Posterior vena cava (tissue), 2 donors: ENCODE results near the gene APC2. TPM values are rescaled to one million over a fixed set of nuclear protein-coding genes. Genes with fewer than 3 reads are reported as not detected.
A peak's percentile ranks its signal among the peaks of the same experiment; 100 is the strongest.
"Not testable (repeated sequence)": the region's sequence is repeated elsewhere in the genome, so short reads cannot be mapped to it uniquely, and the experiment has no call there.

Experiments used
- DNase-seq: peaks from one replicate; pipeline ENCODE4 v3.0.0-alpha.2; 2020; ENCODE audit warnings: low spot score
- intact Hi-C, 2 donors: fragments of 100-400 bp; cut with DNase I; formaldehyde crosslinking; loops; one replicate each; pipeline versions ENCODE4 v1.14.1 to v1.14.2; 2022 to 2023
- total RNA-seq, 2 donors: library from RNA; stranded (reverse); fragmentation: NEBNext Ultra II Directional; extraction: Animal tissue kit (Norgen Biotek cat#: 25700); gene quantifications; one replicate each; pipeline ENCODE4 v1.2.1, GENCODE V29; 2021
- donor health status: DM: yes; HTN: yes; CAD: no.
- donor health status: DM: yes; HTN: yes; CAD: no.

Gene APC2
- total RNA-seq, 2 donors from 2014 or later: 0.05 to 0.10 TPM

- intact Hi-C loops, DNase-seq: not testable (repeated sequence)
These were observed 10.2 kb upstream of the APC2 start for GRCh38 chr19:1439525-1440417.

DNA sequence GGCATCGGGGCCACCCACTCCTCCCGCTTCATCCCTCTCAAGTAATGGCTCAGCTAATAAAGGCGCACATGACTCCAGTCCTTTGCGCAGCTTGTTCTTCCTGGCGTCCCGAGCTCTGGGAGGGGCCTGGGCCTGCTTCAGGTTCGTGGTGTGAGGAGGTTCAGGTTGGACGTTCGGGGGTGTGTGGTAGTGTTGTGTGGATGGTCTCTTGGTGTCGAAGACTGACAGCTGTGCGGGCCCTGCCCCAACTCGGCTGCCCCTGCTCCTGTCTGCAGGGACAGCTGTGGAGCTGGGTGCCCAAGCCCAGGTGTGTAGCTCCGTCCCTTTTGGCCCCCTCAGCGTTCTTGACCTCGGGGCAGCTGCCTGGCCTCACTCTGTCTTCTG lies 9.5 kb upstream of the APC2 start:
- DNase-seq: no peak
- intact Hi-C loops: no loop called here

DNA sequence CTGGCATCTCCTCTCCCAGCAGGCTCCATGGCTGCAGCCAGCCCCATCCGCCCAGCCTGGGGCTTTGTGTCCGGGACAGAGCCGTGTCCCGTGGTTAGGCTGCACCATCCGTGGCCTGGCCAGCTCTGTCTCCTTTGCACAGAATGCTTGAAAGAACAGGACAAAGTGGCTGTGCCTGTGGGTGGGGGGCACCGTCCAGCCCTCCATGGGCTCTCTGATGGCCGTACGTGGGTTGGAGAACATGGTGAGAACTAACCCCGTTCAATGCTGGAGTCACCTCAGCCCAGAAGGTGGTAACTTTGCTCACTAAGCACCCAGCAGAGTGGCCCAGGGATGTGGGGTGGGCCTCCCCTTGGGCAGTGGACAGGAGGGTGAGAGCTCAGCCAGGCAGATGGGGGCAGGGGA lies 8.9 kb upstream of the APC2 start:
- DNase-seq: no peak
- intact Hi-C loops: no loop called here

DNA sequence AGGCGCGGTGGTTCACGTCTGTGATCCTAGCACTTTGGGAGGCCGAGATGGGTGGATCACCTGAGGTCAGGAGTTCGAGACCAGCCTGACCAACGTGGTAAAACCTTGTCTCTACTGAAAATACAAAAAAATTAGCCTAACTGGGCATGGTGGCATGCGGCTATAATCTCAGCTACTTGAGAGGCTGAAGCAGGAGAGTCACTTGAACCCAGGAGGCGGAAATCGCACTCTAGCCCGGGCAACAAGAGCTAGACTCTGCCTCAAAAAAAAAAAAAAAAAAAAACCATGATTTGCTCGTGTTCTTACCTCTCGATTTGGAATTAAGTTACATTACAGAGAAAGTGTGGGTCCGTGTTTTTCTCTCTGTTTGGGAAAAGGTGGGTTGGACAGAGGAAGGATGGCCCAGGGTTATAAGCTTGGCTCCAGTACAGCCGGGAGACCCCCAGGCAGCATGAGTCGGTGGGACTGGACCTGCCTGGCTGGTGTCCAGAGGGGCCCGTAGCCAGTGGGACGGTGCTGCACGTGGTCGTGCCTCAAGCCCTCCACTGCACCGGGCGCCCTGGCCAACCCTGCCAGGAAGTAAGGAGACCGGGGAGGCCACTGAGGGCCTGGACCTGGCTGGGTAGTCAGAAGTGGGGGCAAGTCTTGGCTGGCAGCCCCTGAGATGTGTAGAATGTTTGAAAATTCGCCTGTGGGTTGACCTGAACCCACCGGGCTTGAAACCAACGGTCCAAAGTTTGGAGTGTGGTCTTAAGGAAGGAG lies 8.1 kb upstream of the APC2 start:
- intact Hi-C loops: no loop called here
- no peak for DNase-seq

- peak; percentile 89 for DNase-seq
- intact Hi-C loops: no loop called here
These were observed 4.6 kb upstream of the APC2 start for GRCh38 chr19:1445185-1445931.

DNA sequence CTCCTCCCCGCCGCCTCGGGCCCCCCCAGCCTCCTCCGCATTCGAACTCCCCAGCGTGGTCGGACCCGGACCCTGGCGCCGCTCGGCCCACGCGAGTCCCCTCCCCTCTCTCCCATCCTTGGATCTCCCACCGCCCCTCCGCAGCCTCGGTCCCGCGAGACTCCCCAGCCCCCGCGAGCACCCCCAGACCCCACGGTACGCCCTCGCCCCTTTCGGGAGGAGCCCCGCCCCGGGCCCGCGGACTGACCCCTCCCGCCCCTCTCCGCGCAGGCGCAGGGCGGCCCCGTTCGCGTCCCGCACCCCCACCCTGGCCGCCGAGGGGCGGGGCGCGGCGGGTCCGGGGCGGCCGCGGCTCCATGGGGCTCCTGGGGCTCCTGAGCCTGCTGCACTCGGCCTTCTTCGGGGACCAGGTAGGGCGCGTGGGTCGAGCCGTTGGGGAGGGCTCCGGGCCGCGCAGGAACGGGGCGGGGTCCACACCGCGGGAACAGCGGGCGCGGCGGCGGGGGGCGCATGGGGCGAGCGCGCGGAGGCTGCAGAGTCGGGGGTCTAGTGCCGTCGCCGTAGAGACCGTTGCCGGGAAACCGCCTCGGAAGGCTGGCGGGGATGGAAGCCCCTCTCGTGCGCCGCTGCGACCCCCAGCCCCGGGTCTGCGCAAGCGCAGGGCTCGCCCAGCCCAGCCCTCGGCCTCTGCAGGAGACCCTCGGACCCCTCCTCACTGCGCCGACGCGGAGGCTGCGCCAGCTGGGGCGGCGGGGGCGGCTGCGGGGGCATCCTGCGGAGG lies 3.8 kb upstream of the APC2 start:
- intact Hi-C loops: no loop called here

GRCh38 chr19:1446713-1447481 lies 3.0 kb upstream of the APC2 start:
- intact Hi-C loops: no loop called here
- DNase-seq: no peak

More for the DNA sequence above, 3.8 kb upstream of the APC2 start:
- DNase-seq: no peak

GRCh38 chr19:1447504-1447903 lies 2.4 kb upstream of the APC2 start:
- intact Hi-C loops: no loop called here
- DNase-seq: no peak

DNA sequence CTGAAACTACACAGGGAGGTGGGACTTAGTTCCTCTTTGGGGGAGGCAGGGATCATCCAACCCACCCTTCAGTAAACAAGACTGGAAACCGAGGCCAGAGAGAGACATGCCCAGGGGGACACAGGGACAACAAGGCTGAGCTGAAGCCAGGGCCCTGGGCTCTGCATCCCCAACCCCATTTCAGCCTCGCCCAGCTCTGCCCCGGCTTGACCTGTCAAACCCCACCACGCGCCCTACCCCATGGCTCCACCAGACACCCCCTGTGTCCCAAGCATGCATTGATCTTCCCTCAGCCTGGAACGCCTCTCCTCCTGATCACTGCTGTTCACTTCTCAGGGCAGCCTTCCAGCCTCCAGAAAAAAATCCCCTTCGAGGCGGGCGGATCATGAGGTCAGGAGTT lies 2.0 kb upstream of the APC2 start:
- intact Hi-C loops: loop anchor here in 1 of 2 donors (1.0 kb wide), 1 partner anchor 34 kb away; no protein-coding TSS in a partner anchor
- DNase-seq: no peak

GRCh38 chr19:1450735-1451731 lies 1.1 kb downstream of the APC2 start:
- intact Hi-C loops: loop anchor here in 1 of 2 donors (10.0 kb wide), 1 partner anchor 166 kb away; the partner anchor contains the start of gene EFNA2
- DNase-seq: no peak

DNA sequence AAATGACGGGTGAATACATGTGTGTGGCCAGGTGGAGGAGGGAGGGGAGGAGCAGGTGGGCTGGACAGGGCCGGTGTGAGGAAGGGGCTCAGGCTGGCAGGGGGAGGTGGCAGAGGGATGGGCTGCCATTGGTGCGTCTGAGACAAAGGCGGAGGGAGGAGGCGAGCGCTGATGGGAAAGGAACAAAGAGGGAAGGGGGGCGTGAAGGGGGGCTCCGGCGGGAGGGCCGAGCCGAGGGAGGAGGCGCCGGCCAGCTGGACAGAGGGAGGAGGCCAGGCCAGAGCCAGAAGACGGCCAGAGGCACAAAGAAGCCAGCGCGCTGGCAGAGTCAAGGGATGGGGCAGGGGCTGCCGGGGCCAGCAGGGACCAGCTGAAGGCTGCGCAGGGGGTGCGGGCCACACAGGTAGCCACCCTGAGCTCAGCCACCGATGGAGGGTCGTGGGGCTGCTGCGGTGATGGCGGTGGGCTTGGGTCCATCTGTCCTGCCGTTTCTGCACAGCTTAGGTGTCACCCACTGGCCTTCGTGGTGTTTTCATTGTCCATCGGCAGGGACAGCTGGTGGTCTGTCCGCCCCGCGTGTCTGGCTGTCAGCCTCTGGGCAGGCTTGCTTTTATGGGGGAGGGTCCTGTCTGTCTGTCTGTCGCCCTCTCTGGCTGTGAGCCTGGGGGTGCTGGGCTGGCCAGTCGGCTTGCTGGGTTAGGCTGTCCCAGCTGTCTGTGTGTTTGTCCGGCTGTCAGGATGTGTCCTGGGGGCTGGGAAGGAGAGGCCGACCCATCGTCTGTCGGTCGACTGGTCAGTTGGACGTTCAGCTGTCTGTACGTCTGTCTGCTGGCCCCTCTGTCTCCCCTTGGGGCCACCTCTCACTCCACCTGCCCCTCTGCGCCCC lies 2.2 kb downstream of the APC2 start:
- DNase-seq: no peak
- intact Hi-C loops: loop anchor here in 1 of 2 donors (10.0 kb wide), 1 partner anchor 167 kb away; the partner anchor contains the start of gene EFNA2

DNA sequence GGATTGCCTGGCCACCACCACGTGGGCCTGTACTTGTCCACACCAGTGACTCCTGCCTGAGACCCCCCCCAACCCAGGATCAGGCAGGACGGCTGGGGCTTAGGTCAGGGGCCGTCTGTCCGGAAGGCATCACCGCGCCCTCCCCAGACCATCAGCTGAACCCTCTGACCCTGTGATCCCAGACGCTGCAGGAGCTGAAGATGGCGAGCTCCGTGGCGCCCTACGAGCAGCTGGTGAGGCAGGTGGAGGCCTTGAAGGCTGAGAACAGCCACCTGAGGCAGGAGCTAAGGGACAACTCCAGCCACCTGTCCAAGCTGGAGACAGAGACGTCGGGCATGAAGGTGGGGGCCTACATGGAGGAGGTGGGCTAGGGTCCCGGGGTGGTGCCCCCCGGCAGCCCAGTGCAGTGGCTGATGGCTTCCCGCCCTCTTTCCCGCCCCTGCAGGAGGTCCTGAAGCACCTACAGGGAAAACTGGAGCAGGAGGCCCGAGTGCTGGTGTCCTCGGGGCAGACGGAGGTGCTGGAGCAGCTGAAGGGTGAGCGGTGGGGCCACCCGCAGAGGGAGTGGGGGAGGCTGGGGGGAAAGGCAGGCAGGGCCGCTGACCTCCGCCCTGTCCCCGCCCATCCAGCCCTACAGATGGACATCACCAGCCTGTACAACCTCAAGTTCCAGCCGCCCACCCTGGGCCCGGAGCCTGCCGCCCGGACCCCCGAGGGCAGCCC lies 3.0 kb downstream of the APC2 start:
- DNase-seq: no peak
- intact Hi-C loops: loop anchor here in 1 of 2 donors (10.0 kb wide), 1 partner anchor 168 kb away; the partner anchor contains the start of gene EFNA2

DNA sequence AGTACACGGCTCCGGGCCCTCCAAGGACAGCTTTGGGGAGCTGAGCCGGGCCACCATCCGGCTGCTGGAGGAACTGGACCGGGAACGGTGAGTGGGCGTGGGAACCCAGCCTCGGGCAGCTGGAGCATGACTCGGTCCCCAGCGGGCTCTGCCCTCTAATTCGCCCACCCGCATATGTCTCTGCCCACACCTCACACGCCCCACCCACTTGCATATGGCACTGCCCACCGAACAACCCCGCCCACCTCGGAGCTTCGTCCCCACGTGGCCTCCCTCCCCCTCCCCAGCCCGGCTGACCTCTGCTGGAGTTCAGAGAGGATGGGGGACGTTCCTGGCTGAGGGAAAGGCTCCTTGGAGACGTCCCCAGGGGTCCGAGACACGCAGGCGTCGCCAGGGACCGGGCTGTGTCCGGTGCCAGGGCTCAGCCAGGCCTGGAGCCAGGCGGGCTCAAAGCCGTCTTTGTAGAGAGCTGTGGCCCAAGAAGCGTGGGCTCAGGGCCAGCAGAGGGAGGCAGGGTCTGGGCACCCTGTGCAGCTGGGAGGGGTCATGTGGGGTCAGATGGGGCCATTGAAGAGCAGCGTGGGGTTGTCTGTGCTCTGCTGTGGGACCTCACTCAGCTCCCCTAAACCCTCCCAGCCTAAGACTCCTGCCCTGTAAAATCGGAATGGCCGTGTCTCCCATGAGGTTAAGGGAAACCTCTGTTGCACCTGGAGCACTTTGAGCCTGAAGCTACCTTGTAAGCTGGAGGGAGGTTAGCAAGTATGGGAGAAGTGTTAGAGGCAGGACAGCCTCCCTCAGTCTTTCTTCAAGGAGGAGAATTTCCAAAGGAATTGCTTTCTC lies 3.8 kb downstream of the APC2 start:
- intact Hi-C loops: loop anchor here in 1 of 2 donors (10.0 kb wide), 1 partner anchor 169 kb away; the partner anchor contains the start of gene EFNA2
- no peak for DNase-seq

DNA sequence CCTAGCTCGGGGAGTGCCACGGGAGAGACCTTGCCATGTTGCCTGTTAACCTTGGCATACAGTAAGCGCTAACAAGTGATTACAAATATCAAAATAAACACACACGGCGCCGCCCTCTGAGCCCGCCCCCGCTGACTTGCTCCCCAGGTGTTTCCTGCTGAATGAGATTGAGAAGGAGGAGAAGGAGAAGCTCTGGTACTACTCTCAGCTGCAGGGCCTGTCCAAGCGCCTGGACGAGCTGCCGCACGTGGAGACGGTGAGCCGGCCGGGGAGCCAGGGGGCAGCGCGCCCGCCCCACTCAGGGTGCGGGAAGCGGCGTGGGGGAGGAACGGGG lies 5.0 kb downstream of the APC2 start:
- intact Hi-C loops: loop anchor here in 1 of 2 donors (10.0 kb wide), 1 partner anchor 170 kb away; the partner anchor contains the start of gene EFNA2
- no peak for DNase-seq
